Astrocyte of the spinal cord (primary cell): Measurements from ENCODE around the gene PCDH15.

ENCODE experiments used
- DNase-seq: peaks from one replicate; pipeline ENCODE4 v3.0.0; 2011; ENCODE audit warnings: low read depth, low spot score
- H3K4me3 ChIP-seq: 2 replicates; pipeline ENCODE4 v1.5.1; 2011; ENCODE audit warnings: low read depth, mild to moderate bottlenecking, low read length, moderate library complexity
- CTCF ChIP-seq: IDR thresholded peaks from 2 replicates; pipeline ENCODE4 v1.5.1; 2012; ENCODE audit warnings: low read depth, mild to moderate bottlenecking, low read length, inconsistent platforms
- in situ Hi-C: cut with HindIII; loops from 2 replicates; pipeline ENCODE4 v1.10.0; 2017; ENCODE audit warnings: low sequenced_read_pairs

PCDH15 gene

GRCh38 chr10:54011117-54011516 lies 789.9 kb downstream of the PCDH15 start:
- no peak for TF ChIP-seq CTCF
- DNase-seq: no peak
- no peak overlapping the region for H3K4me3 ChIP-seq
- in situ Hi-C loops: no loop called here

GRCh38 chr10:54010337-54010933 lies 790.6 kb downstream of the PCDH15 start:
- no peak for TF ChIP-seq CTCF
- no peak for DNase-seq
- no peak overlapping the region for H3K4me3 ChIP-seq
- in situ Hi-C loops: no loop called here

- no peak for DNase-seq
- TF ChIP-seq CTCF: no peak
- in situ Hi-C loops: no loop called here
These were observed 791.4 kb downstream of the PCDH15 start for GRCh38 chr10:54009672-54010071.

GRCh38 chr10:54002077-54002476 lies 799.0 kb downstream of the PCDH15 start:
- no peak overlapping the region for H3K4me3 ChIP-seq
- no peak for TF ChIP-seq CTCF
- no peak for DNase-seq
- in situ Hi-C loops: no loop called here

More at GRCh38 chr10:54009672-54010071, 791.4 kb downstream of the PCDH15 start:
- no peak overlapping the region for H3K4me3 ChIP-seq

GRCh38 chr10:53997953-53998352 lies 803.1 kb downstream of the PCDH15 start:
- in situ Hi-C loops: no loop called here
- DNase-seq: no peak
- TF ChIP-seq CTCF: no peak

GRCh38 chr10:53990799-53991238 lies 810.2 kb downstream of the PCDH15 start:
- in situ Hi-C loops: no loop called here
- H3K4me3 ChIP-seq: no peak overlapping the region
- no peak for TF ChIP-seq CTCF
- no peak for DNase-seq

More at GRCh38 chr10:53997953-53998352, 803.1 kb downstream of the PCDH15 start:
- H3K4me3 ChIP-seq: no peak overlapping the region

- in situ Hi-C loops: no loop called here
These were observed 817.6 kb downstream of the PCDH15 start for GRCh38 chr10:53983431-53983830.

More at GRCh38 chr10:53983431-53983830, 817.6 kb downstream of the PCDH15 start:
- no peak for TF ChIP-seq CTCF
- DNase-seq: no peak
- no peak overlapping the region for H3K4me3 ChIP-seq
